K562 (cell line): ENCODE results near the gene SMC5. TPM values are rescaled to one million over a fixed set of nuclear protein-coding genes. Genes with fewer than 3 reads are reported as not detected.

ENCODE experiments used
- DNMT1 ChIP-seq: fragments of 450-650 bp; IDR thresholded peaks from 2 replicates; pipeline ENCODE4 v1.6.1; 2016; ENCODE audit warnings: antibody characterized with exemption, mild to moderate bottlenecking
- E4F1 ChIP-seq: fragments of 250-450 bp; sonication (Bioruptor Pico); IDR thresholded peaks from 2 replicates; pipeline ENCODE4 v1.5.0; 2021; ENCODE audit warnings: mild to moderate bottlenecking, borderline replicate concordance
- ETS2 ChIP-seq: IDR thresholded peaks from 2 replicates; pipeline ENCODE4 v1.6.1; 2016; ENCODE audit warnings: borderline replicate concordance, missing genetic modification characterization, mild to moderate bottlenecking, moderate library complexity, missing compliant biosample characterization; ENCODE audit not compliant: poor library complexity, severe bottlenecking
- FOXJ2 ChIP-seq: fragments of 200-800 bp; sonication (Bioruptor generic); IDR thresholded peaks from 2 replicates; pipeline ENCODE4 v1.6.1; 2016; ENCODE audit warnings: missing genetic modification characterization, missing compliant biosample characterization
- FOXM1 ChIP-seq, 2 experiments: fragments of 450-650 bp in 1 of 2; sonication (generic) in 1 of 2; formaldehyde crosslinking in 1 of 2; IDR thresholded peaks; 2 replicates each; pipeline versions ENCODE4 v1.6.1 to v1.9.0; 2017 to 2022; ENCODE audit warnings: low read depth in 2 of 2, mild to moderate bottlenecking in 2 of 2, missing genetic modification reagents in 1 of 2, moderate library complexity in 1 of 2
- FOXP4 ChIP-seq: sonication (generic); formaldehyde crosslinking; IDR thresholded peaks from 2 replicates; pipeline ENCODE4 v1.8.0; 2022; ENCODE audit warnings: mild to moderate bottlenecking, missing genetic modification reagents, borderline replicate concordance
- FUS ChIP-seq: fragments of 200-400 bp; formaldehyde crosslinking; optimal IDR thresholded peaks from 2 replicates; pipeline ENCODE3; 2017; ENCODE audit warnings: low read depth, low read length
- GTF2B ChIP-seq: IDR thresholded peaks from 2 replicates; pipeline ENCODE4 v1.6.1; 2011; ENCODE audit not compliant: insufficient read length; ENCODE audit errors: extremely low read depth
- HBP1 ChIP-seq: fragments of 450-650 bp; formaldehyde crosslinking; IDR thresholded peaks from 2 replicates; pipeline ENCODE4 v1.4.0; 2022; ENCODE audit warnings: missing genetic modification characterization
- JUND ChIP-seq, 2 experiments: IDR thresholded peaks; 2 replicates in 1 of 2; 3 replicates in 1 of 2; pipeline ENCODE4 v1.6.1; 2011; ENCODE audit warnings: borderline replicate concordance in 2 of 2, low read depth in 2 of 2, low read length in 2 of 2, improper control_type of control experiment in 1 of 2, missing biosample characterization in 1 of 2, missing genetic modification characterization in 1 of 2, missing genetic modification reagents in 1 of 2
- KAT8 ChIP-seq: fragments of 450-650 bp; IDR thresholded peaks from 2 replicates; pipeline ENCODE4 v1.6.1; 2016; ENCODE audit warnings: low read depth, mild to moderate bottlenecking
- LEF1 ChIP-seq: fragments of 450-650 bp; IDR thresholded peaks from 2 replicates; pipeline ENCODE4 v1.6.1; 2016; ENCODE audit warnings: mild to moderate bottlenecking
- NRF1 ChIP-seq, 2 experiments: fragments of 450-650 bp; IDR thresholded peaks in 1 of 2; conservative IDR thresholded peaks in 1 of 2; 2 replicates each; pipeline ENCODE4 v1.6.1; 2014; ENCODE audit warnings: mild to moderate bottlenecking in 2 of 2
- PRPF4 ChIP-seq: fragments of 200-400 bp; formaldehyde crosslinking; IDR thresholded peaks from one replicate; pipeline ENCODE4 v1.6.1; 2017; ENCODE audit warnings: low read length, low read depth, mild to moderate bottlenecking; ENCODE audit not compliant: insufficient read depth, poor library complexity, severe bottlenecking
- PURB ChIP-seq: sonication (generic); formaldehyde crosslinking; IDR thresholded peaks from 2 replicates; pipeline ENCODE4 v1.9.0; 2021; ENCODE audit warnings: low read depth, mild to moderate bottlenecking, missing genetic modification reagents
- SMC3 ChIP-seq: conservative IDR thresholded peaks from 2 replicates; pipeline ENCODE4 v1.6.1; 2011; ENCODE audit warnings: low read depth, low read length, improper control_type of control experiment; ENCODE audit not compliant: insufficient read depth
- TFAM ChIP-seq: fragments of 250-450 bp; sonication (Bioruptor Pico); conservative IDR thresholded peaks from 2 replicates; pipeline ENCODE4 v1.5.0; 2021; ENCODE audit warnings: mild to moderate bottlenecking, moderate library complexity
- ZNF263 ChIP-seq: sonication (generic); formaldehyde crosslinking; IDR thresholded peaks from 2 replicates; pipeline ENCODE4 v1.8.0; 2022; ENCODE audit warnings: mild to moderate bottlenecking, missing genetic modification reagents, borderline replicate concordance
- ZNF3 ChIP-seq: fragments of 250-450 bp; sonication (Bioruptor Pico); IDR thresholded peaks from 2 replicates; pipeline ENCODE4 v1.5.0; 2021; ENCODE audit warnings: mild to moderate bottlenecking, moderate library complexity
- ZNF408 ChIP-seq: fragments of 250-450 bp; sonication (Bioruptor Pico); IDR thresholded peaks from 2 replicates; pipeline ENCODE4 v1.4.0; 2020; ENCODE audit warnings: low read depth, mild to moderate bottlenecking, moderate library complexity
- ZNF644 ChIP-seq: fragments of 200-800 bp; sonication (Bioruptor generic); IDR thresholded peaks from 2 replicates; pipeline ENCODE4 v1.6.1; 2016; ENCODE audit warnings: low read depth, missing genetic modification characterization, missing compliant biosample characterization
- polyA plus RNA-seq, 8 experiments: library from polyadenylated mRNA; depleted of rRNA in 4 of 8; stranded (reverse) in 5 of 8; unstranded in 3 of 8; fragments of >200 nt; fragmentation: Nextera tagmentation in 2 of 8; fragmentation: Illumina TruSeq in 1 of 8; extraction: Ambion mirVana in 2 of 8; extraction: Trizol in 1 of 8; gene quantifications; 2 replicates each; pipeline versions ENCODE4 v1.2.1 to v1.2.3, GENCODE V29; 2011 to 2014; ENCODE audit warnings: inconsistent platforms in 1 of 8, missing spikeins in 1 of 8
- total RNA-seq, 7 experiments: library from RNA; depleted of rRNA in 6 of 7; stranded (reverse); fragments of >200 nt in 6 of 7; fragmentation: Illumina TruSeq in 2 of 7; extraction: Trizol in 2 of 7; gene quantifications; 2 replicates each; pipeline versions ENCODE4 v1.2.1 to v1.2.3, GENCODE V29; 2011 to 2021; ENCODE audit warnings: low replicate concordance in 1 of 7

Gene SMC5
- total and polyA plus RNA-seq, 9 of the 15 experiments (the other 6 are each of a cell fraction or from before 2014, with no cell fraction given) = 3.5 to 43.2 (median 21.4) TPM

- no peak for TF ChIP-seq E4F1 (CRISPR knock-in tag)
- no peak for TF ChIP-seq DNMT1
- no peak; the same call in 1 of the 2 replicates for TF ChIP-seq ZNF263 (CRISPR knock-in tag)
- TF ChIP-seq KAT8 = no peak
- peak; percentile 44; the same call in 1 of the 2 replicates for TF ChIP-seq JUND (IDR thresholded peaks at IDR 0.05; ENCODE audit: borderline replicate concordance, low read depth, low read length)
- TF ChIP-seq JUND (tag; IDR thresholded peaks at IDR 0.05; ENCODE audit: borderline replicate concordance, low read depth, low read length) = peak; percentile 49; the same call in 1 of the 3 replicates
- TF ChIP-seq FOXP4 = no peak
- TF ChIP-seq HBP1 (CRISPR knock-in tag) = no peak
- no peak for TF ChIP-seq ZNF3 (CRISPR knock-in tag)
- peak; percentile 22 to 32; a peak in 2 of 4 replicates for TF ChIP-seq NRF1 (conservative IDR thresholded peaks at IDR 0.05 in 1 of 2, IDR thresholded peaks at IDR 0.05 in 1 of 2)
- TF ChIP-seq PRPF4 = no peak
- peak; percentile 64; the same call in 1 of the 2 replicates for TF ChIP-seq ZNF644 (tag)
- TF ChIP-seq ETS2 (tag) = no peak
- TF ChIP-seq ZNF408 (CRISPR knock-in tag) = no peak
- no peak for TF ChIP-seq PURB (CRISPR knock-in tag)
- TF ChIP-seq TFAM (CRISPR knock-in tag) = no peak
- no peak for TF ChIP-seq GTF2B
- peak; percentile 88 for TF ChIP-seq FOXM1 (IDR thresholded peaks at IDR 0.05; ENCODE audit: low read depth)
- no peak for TF ChIP-seq FOXM1 (CRISPR knock-in tag; IDR thresholded peaks at IDR 0.05; ENCODE audit: low read depth)
- no peak for TF ChIP-seq FOXJ2 (tag)
- TF ChIP-seq FUS = no peak
- peak; percentile 76; the same call in 1 of the 2 replicates for TF ChIP-seq LEF1
- TF ChIP-seq SMC3 = no peak
Observed at GRCh38 chr9:70398145-70398556, 139.4 kb downstream of the SMC5 start (continued).
